GM12801 (cell line): Measurements from ENCODE around the gene HSPBP1.

ENCODE experiments used
- TF ChIP-seq, protein P1 (sequence below): IDR thresholded peaks from one replicate; pipeline ENCODE4 v1.5.1; 2011; ENCODE audit warnings: control low read depth; ENCODE audit not compliant: insufficient read length; ENCODE audit errors: extremely low read depth

HSPBP1 gene

DNA sequence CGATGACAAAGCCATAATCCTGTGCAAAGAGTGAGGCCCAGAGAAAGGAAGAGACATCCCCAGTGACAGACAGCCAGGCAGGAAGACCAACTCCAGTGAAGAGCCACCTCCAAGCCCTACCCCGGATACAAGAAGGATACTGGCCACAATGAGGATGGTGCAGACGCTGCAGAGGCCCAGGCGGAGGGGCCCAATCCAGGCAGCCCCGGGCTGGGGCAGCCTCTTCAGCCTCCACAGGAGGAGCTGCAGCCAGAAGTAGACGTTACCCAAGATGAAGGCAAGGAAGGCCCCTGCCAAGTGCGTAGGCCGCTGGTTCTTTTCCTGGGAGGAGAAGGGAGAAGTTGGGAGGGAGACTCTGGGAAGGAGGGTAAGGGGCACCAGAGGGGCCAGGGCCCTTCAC, 36.7 kb upstream of the HSPBP1 start:
- TF ChIP-seq, protein P1, sequence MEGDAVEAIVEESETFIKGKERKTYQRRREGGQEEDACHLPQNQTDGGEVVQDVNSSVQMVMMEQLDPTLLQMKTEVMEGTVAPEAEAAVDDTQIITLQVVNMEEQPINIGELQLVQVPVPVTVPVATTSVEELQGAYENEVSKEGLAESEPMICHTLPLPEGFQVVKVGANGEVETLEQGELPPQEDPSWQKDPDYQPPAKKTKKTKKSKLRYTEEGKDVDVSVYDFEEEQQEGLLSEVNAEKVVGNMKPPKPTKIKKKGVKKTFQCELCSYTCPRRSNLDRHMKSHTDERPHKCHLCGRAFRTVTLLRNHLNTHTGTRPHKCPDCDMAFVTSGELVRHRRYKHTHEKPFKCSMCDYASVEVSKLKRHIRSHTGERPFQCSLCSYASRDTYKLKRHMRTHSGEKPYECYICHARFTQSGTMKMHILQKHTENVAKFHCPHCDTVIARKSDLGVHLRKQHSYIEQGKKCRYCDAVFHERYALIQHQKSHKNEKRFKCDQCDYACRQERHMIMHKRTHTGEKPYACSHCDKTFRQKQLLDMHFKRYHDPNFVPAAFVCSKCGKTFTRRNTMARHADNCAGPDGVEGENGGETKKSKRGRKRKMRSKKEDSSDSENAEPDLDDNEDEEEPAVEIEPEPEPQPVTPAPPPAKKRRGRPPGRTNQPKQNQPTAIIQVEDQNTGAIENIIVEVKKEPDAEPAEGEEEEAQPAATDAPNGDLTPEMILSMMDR = no peak

- TF ChIP-seq, protein P1 = no peak
Observed at GRCh38 chr19:55315956-55316525, 36.1 kb upstream of the HSPBP1 start.

GRCh38 chr19:55314396-55314795, 34.5 kb upstream of the HSPBP1 start:
- TF ChIP-seq, protein P1 = no peak

DNA sequence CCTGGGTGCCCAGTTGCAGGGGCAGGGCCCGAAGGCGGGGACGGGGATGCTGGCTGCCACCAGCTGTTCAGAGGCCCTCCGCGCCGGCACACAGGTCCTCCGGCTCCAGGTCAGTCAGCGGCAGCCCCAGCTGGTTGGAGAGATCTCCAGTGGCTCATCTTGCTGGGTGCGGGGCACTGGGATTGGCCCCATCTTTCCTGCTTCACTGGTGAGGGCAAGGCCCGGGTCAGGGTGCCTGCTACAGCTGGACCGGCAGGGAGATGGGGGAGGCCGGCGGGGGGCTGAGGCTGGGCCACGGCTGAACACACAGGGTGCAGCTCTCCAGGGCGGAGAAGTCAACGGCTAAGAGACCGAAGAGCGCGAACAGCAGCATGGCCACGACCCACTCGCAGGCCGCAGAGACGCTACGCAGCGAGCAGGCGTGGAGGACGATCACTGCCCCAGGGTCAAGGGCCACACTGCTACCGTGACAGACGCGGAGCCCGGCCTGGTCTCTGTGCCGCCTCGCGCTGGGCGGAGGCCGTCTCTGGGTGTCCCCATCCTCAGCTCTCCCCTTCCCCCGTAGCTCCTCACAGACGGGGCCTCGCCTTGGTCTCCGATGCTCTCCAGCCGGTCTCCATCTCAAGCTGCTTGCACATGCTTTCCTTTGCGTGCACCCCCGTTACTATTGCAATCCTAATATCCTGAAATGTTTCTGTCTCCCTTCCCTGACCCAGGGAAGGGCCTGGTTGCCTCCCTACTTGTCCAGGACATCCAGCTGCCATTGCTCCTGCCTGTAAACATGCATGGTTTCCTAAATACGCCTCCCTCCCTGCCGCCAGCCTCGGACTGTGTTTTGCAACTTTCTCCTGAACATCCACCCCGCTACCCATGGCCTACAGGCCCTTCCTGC, 33.0 kb upstream of the HSPBP1 start:
- TF ChIP-seq, protein P1 = no peak

- TF ChIP-seq, protein P1 = no peak
Observed at GRCh38 chr19:55311797-55312196, 31.9 kb upstream of the HSPBP1 start.

DNA sequence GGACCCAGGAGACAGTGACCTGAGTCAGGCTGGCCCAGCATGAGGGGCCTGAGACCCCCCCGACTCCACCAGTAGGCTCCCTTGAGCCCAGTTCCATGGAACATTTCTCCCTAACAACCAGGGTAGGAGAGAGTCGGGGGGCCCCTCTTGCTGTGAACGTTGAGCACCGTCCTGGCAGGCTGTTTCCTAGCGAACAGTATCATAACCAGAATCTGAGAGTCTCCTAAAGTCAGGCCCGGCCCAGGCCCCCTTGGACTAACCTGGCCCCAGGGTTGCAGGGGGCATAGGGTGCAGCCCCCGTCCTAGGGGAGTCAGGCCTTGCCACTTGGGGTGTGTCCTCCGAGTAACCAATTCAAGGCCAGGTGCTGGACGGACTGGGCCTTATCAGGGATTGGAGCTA, 31.5 kb upstream of the HSPBP1 start:
- TF ChIP-seq, protein P1 = no peak

DNA sequence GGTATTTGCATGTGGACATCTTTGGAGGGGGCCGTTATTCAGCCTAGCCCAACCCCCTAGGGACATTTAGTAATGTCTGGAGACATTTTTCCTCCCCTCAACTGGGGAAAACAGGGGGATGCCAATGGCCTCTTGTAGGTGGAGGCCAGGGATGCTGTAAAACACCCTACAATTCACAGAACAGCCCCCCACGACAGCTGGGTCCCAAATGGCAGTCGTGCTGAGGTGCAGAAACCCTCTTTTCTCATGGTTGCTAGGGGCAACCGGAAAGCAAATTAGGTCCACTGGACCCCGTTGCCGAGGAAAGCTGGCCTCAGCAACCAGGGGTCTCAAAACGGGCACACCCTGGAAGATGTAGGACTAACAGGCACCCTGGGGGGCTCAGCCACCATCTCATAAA, 30.6 kb upstream of the HSPBP1 start:
- TF ChIP-seq, protein P1 = no peak
